ENCODE data around the gene BAHD1.
A peak's percentile ranks its signal among the peaks of the same experiment; 100 is the strongest.

The BAHD1 gene

GRCh38 chr15:40416056-40416455 lies 24.7 kb upstream of the BAHD1 start:
- Mint-ChIP-seq H3K9me3 (no peaks in the 10 kb centered on the region), H3K36me3 (ENCODE audit: low read depth) (peaks cover 41% of the 10 kb centered on the region), H3K27me3 (no peaks in the 10 kb centered on the region), H3K4me3 (no peak overlapping the region), H3K27ac (no peak overlapping the region), H3K4me1 (ENCODE audit: low read depth) (no peaks in the 10 kb centered on the region)

GRCh38 chr15:40418126-40418525 lies 22.6 kb upstream of the BAHD1 start:
- Mint-ChIP-seq H3K9me3 (no peaks in the 10 kb centered on the region), H3K4me1 (ENCODE audit: low read depth) (no peaks in the 10 kb centered on the region), H3K27ac (no peak overlapping the region), H3K4me3 (no peak overlapping the region), H3K27me3 (no peaks in the 10 kb centered on the region), H3K36me3 (ENCODE audit: low read depth) (peaks cover 24% of the 10 kb centered on the region)

- H3K4me1 Mint-ChIP-seq (ENCODE audit: low read depth), result no peaks in the 10 kb centered on the region
- no peaks in the 10 kb centered on the region for H3K9me3 Mint-ChIP-seq
- H3K27ac Mint-ChIP-seq, result no peak overlapping the region
- H3K27me3 Mint-ChIP-seq, result no peaks in the 10 kb centered on the region
- H3K4me3 Mint-ChIP-seq, result no peak overlapping the region
- H3K36me3 Mint-ChIP-seq (ENCODE audit: low read depth), result peaks cover 16% of the 10 kb centered on the region
These were observed 20.6 kb upstream of the BAHD1 start for GRCh38 chr15:40420071-40420713.

GRCh38 chr15:40420793-40421192 lies 20.0 kb upstream of the BAHD1 start:
- Mint-ChIP-seq H3K9me3 (no peaks in the 10 kb centered on the region), H3K4me1 (ENCODE audit: low read depth) (no peaks in the 10 kb centered on the region), H3K36me3 (ENCODE audit: low read depth) (peaks cover 10% of the 10 kb centered on the region), H3K27me3 (no peaks in the 10 kb centered on the region), H3K27ac (no peak overlapping the region), H3K4me3 (no peak overlapping the region)

- Mint-ChIP-seq H3K4me3 (no peak overlapping the region), H3K4me1 (ENCODE audit: low read depth) (no peaks in the 10 kb centered on the region), H3K36me3 (ENCODE audit: low read depth) (peaks cover 8% of the 10 kb centered on the region), H3K27ac (no peak overlapping the region), H3K27me3 (no peaks in the 10 kb centered on the region), H3K9me3 (no peaks in the 10 kb centered on the region)
These were observed 19.3 kb upstream of the BAHD1 start for GRCh38 chr15:40421246-40422157.

- Mint-ChIP-seq H3K36me3 (ENCODE audit: low read depth) (no peaks in the 10 kb centered on the region), H3K27ac (no peak overlapping the region), H3K27me3 (no peaks in the 10 kb centered on the region), H3K4me3 (no peak overlapping the region), H3K9me3 (no peaks in the 10 kb centered on the region), H3K4me1 (ENCODE audit: low read depth) (no peaks in the 10 kb centered on the region)
These were observed 16.2 kb upstream of the BAHD1 start for GRCh38 chr15:40424483-40425115.

- H3K4me3 Mint-ChIP-seq, result no peak overlapping the region
- H3K27me3 Mint-ChIP-seq, result no peaks in the 10 kb centered on the region
- H3K4me1 Mint-ChIP-seq (ENCODE audit: low read depth), result no peaks in the 10 kb centered on the region
- no peaks in the 10 kb centered on the region for H3K9me3 Mint-ChIP-seq
- H3K27ac Mint-ChIP-seq, result no peak overlapping the region
- no peaks in the 10 kb centered on the region for H3K36me3 Mint-ChIP-seq (ENCODE audit: low read depth)
These were observed 15.1 kb upstream of the BAHD1 start for GRCh38 chr15:40425681-40426080.

- Mint-ChIP-seq H3K4me1 (ENCODE audit: low read depth) (no peaks in the 10 kb centered on the region), H3K9me3 (no peaks in the 10 kb centered on the region), H3K36me3 (ENCODE audit: low read depth) (no peaks in the 10 kb centered on the region), H3K4me3 (no peak overlapping the region), H3K27me3 (no peaks in the 10 kb centered on the region), H3K27ac (no peak overlapping the region)
These were observed 13.6 kb upstream of the BAHD1 start for GRCh38 chr15:40427188-40427587.

GRCh38 chr15:40428185-40428584 lies 12.6 kb upstream of the BAHD1 start:
- no peaks in the 10 kb centered on the region for H3K9me3 Mint-ChIP-seq
- H3K4me3 Mint-ChIP-seq, result no peak overlapping the region
- H3K27ac Mint-ChIP-seq, result no peak overlapping the region
- H3K27me3 Mint-ChIP-seq, result no peaks in the 10 kb centered on the region
- no peaks in the 10 kb centered on the region for H3K4me1 Mint-ChIP-seq (ENCODE audit: low read depth)
- H3K36me3 Mint-ChIP-seq (ENCODE audit: low read depth), result no peaks in the 10 kb centered on the region

GRCh38 chr15:40429068-40429710 lies 11.6 kb upstream of the BAHD1 start:
- H3K4me3 Mint-ChIP-seq, result no peak overlapping the region
- no peaks in the 10 kb centered on the region for H3K4me1 Mint-ChIP-seq (ENCODE audit: low read depth)
- H3K36me3 Mint-ChIP-seq (ENCODE audit: low read depth), result no peaks in the 10 kb centered on the region
- no peak overlapping the region for H3K27ac Mint-ChIP-seq
- H3K9me3 Mint-ChIP-seq, result no peaks in the 10 kb centered on the region
- H3K27me3 Mint-ChIP-seq, result no peaks in the 10 kb centered on the region

- Mint-ChIP-seq H3K9me3 (no peaks in the 10 kb centered on the region), H3K27ac (no peak overlapping the region), H3K4me3 (no peak overlapping the region), H3K4me1 (ENCODE audit: low read depth) (no peaks in the 10 kb centered on the region), H3K36me3 (ENCODE audit: low read depth) (no peaks in the 10 kb centered on the region), H3K27me3 (peaks cover 2% of the 10 kb centered on the region)
These were observed 10.4 kb upstream of the BAHD1 start for GRCh38 chr15:40430271-40430805.

GRCh38 chr15:40435023-40435709 lies 5.6 kb upstream of the BAHD1 start:
- H3K27ac Mint-ChIP-seq, result no peak overlapping the region
- H3K4me3 Mint-ChIP-seq, result no peak overlapping the region
- H3K4me1 Mint-ChIP-seq (ENCODE audit: low read depth), result peaks cover 26% of the 10 kb centered on the region
- no peaks in the 10 kb centered on the region for H3K36me3 Mint-ChIP-seq (ENCODE audit: low read depth)
- no peaks in the 10 kb centered on the region for H3K9me3 Mint-ChIP-seq
- peaks cover 37% of the 10 kb centered on the region for H3K27me3 Mint-ChIP-seq

- no peaks in the 10 kb centered on the region for H3K36me3 Mint-ChIP-seq (ENCODE audit: low read depth)
- peaks cover 28% of the 10 kb centered on the region for H3K4me1 Mint-ChIP-seq (ENCODE audit: low read depth)
- H3K27ac Mint-ChIP-seq, result peak overlapping the region; percentile 22
- no peaks in the 10 kb centered on the region for H3K9me3 Mint-ChIP-seq
- H3K4me3 Mint-ChIP-seq, result no peak overlapping the region
- H3K27me3 Mint-ChIP-seq, result peaks cover 37% of the 10 kb centered on the region
These were observed 5.1 kb upstream of the BAHD1 start for GRCh38 chr15:40435710-40436089.

GRCh38 chr15:40436116-40436891 lies 4.4 kb upstream of the BAHD1 start:
- H3K9me3 Mint-ChIP-seq, result no peaks in the 10 kb centered on the region
- H3K27me3 Mint-ChIP-seq, result peaks cover 37% of the 10 kb centered on the region
- H3K36me3 Mint-ChIP-seq (ENCODE audit: low read depth), result no peaks in the 10 kb centered on the region
- H3K4me1 Mint-ChIP-seq (ENCODE audit: low read depth), result peaks cover 28% of the 10 kb centered on the region
- peak overlapping the region; percentile 39 for H3K4me3 Mint-ChIP-seq
- no peak overlapping the region for H3K27ac Mint-ChIP-seq
